Cortex of kidney (tissue), 1 donor: ENCODE data around the gene RBBP6.
A peak's percentile ranks its signal among the peaks of the same experiment; 100 is the strongest.
"Not testable (repeated sequence)": the region's sequence is repeated elsewhere in the genome, so short reads cannot be mapped to it uniquely, and the experiment has no call there.

Experiments used
- DNase-seq: peaks from one replicate; lab custom pipeline; 2025; lab: John Stamatoyannopoulos, UW

Gene RBBP6, protein sequence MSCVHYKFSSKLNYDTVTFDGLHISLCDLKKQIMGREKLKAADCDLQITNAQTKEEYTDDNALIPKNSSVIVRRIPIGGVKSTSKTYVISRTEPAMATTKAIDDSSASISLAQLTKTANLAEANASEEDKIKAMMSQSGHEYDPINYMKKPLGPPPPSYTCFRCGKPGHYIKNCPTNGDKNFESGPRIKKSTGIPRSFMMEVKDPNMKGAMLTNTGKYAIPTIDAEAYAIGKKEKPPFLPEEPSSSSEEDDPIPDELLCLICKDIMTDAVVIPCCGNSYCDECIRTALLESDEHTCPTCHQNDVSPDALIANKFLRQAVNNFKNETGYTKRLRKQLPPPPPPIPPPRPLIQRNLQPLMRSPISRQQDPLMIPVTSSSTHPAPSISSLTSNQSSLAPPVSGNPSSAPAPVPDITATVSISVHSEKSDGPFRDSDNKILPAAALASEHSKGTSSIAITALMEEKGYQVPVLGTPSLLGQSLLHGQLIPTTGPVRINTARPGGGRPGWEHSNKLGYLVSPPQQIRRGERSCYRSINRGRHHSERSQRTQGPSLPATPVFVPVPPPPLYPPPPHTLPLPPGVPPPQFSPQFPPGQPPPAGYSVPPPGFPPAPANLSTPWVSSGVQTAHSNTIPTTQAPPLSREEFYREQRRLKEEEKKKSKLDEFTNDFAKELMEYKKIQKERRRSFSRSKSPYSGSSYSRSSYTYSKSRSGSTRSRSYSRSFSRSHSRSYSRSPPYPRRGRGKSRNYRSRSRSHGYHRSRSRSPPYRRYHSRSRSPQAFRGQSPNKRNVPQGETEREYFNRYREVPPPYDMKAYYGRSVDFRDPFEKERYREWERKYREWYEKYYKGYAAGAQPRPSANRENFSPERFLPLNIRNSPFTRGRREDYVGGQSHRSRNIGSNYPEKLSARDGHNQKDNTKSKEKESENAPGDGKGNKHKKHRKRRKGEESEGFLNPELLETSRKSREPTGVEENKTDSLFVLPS (N-terminal part only)

DNA sequence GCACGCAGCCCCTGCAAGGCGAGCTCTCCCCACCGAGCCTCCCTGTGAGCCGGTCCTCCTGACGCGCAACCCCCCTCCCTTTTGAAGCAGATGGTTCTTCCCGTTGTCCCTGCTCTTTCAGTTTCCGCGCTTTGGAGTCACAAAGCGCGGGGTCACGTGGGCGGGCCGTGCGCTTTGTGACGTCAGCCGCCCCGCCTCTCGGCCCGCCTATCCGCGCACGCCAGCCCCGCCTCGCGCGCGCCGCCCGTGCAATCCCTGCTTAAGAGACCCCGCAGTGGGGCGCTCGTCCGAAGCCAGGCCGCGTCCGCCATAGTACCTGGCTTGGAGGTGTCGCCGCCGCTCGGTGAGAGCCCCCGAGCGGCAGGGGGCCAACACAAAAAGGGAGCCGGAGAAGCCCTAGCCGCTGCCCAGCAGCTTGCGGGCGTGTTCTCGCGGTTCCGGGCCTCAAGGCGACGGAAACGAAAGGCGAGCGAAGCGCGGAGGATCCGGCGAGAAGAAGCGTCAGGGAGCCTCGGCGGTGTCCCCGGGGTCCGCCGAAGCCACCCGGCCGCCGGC is at the start of gene RBBP6:
RBBP6 (plus strand) TSS at position 272 of the 555 bp plus-strand sequence. CDS start 1,061 bp downstream, outside the sequence.
- peak; percentile 36 for DNase-seq

DNA sequence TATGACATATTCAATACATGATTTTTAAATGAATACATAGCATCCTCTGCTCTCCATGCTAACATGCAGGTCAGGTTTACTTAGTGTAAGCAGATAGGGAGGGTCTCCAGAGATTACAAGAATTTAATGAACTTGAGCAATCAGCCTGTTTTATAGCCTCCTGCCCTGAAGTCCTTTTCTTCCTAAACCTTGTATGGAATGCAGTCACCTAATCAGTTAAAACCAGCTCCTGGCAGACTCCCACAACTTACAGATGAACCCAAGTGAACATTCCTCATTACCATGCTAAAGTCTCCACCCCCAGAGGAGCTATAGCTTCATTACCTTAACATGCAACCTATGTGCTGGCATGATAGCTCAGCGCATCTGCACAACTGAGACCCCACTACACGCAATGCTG is 48.5 kb upstream of the RBBP6 start:
- no peak for DNase-seq

DNA sequence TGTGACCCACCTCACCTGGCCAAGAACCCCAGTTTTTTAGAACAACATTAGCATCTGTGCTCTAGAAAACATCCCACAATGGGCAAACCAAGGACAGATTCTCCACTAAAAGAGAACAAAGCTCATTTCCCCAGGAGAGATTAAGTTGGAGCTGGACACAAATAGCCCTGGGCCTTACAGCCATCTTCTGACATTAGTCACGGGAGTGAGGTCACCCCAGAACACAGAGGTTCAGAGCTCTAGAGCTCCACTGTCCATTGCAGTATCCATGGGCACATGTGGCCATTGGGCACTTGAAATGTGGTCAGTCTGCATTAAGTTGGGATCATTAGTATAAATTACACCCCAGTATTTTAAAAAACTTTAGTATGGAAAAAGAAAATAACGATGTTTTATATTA is 47.6 kb upstream of the RBBP6 start:
- DNase-seq, result no peak

DNA sequence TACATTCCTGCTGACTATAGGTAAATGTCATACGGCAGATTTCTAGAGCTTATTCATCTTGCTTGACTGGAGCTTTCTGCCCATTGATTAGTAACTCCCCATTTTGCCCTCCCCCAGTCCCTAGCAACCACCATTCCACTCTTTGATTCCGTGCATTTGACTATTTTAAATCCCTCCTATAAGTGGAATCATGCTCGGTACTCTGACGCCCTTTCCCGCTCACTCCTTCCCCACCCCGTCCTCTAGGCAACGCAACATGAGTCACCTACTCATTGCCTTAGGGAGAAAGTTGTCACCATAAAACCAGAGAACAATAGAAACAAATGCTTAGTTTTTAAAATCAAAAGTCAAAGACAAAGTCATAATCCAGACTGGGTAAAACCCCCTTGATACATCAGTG is 45.5 kb upstream of the RBBP6 start:
- DNase-seq, result no peak

DNA sequence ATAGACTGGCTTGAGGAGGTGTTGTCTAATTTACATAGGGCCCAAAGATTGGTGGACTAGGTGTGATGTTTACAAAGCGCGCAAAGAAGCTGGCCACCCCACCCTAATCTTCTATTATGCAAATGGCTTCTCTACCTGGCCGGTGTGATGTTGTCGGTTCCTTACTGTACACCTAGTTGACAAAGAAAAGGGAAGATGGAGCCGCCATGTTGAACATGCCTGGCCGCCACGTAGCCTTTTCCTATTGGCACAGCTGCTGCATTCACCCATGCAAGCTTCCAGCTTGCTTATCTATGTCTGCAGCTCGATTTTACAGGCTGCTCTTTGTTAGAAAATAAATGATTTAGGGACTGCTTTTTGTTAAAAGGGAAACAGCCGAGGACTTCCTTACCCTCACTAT is 44.2 kb upstream of the RBBP6 start:
- not testable (repeated sequence) for DNase-seq

DNA sequence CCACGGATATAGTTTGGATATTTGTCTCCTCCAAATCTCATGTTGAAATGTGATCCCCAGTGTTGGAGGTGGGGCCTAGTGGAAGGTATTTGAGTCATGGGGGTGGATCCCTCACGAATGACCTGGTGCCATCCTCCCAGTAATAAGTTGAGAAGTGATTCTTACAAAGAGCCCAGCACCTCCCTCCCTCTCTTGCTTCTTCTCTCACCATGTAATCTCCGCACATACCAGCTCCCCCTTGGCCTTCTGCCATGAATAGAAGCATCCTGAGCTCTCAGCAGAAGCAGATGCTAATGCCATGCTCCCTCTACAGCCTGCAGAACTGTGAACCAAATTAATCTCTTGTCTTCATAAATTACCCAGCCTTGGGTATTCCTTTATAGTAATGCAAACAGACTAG is 41.9 kb upstream of the RBBP6 start:
- no peak for DNase-seq

DNA sequence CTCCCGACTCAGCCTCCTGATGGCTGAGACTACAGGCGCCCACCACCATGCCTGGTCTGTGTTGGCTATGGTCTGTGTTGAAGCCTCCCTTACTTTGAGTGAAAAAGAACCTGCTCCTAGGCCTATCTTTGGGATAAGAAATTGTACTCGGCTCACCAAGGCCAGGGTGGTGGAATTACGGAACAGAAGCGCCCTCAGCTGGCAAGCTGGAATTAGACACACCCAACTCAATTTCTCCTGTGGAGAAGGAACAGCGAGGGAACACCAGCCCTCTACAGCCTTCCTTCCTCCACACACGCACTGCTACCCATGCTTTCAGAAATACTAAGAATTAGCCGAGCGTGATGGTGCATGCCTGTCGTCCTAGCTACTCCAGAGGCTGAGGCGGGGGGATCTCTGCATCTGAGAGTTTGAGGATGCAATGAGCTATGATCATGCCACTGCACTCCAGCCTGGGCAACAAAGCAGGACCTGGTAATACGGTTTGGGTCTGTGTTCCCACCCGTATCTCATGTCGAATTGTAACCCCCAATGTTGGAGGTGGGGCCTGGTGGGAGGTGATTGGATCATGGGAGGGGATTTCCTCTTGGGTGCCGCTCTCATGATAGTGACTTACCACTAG is 40.1 kb upstream of the RBBP6 start:
- no peak for DNase-seq

DNA sequence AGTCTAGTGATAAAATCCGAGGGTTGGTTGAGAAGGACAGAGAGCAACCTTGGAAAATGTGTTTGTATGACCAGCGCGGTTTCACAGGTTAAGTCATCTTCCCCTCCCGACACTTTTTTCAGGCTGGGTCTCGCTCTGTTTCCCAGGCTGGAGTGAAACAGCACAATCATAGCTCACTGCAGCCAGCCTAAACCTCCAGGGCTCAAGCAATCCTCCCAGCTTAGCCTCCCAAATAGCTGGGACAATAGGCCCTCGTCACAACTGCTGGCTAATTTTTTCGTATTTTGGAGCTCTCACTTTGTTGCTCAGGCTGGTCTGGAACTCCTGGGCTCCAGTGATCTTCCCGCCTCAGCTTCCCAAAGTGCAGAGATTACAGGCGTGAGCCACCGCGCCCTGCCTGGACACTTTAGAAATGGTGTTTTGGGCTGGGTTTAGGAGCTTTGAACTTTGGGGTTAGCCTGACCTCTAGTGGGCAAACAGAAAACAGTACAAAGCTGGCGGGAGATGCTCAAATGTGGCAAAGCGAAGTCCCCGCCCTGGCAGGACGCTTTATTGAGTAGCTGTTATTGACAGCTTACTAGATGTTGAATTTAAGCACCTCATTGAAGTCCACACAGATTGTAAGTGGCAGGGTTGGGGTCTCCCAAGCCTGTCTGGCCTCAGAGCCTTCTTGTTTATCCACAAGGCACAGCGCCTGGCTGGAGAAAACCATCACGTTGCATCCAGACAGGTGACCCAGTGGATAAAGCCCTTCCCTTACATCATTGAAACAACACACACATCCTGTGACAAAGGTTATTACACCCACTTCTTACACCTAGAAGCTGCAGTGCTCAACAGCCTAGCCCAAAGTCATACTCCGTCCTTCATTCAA is 34.7 kb upstream of the RBBP6 start:
- DNase-seq, result no peak

DNA sequence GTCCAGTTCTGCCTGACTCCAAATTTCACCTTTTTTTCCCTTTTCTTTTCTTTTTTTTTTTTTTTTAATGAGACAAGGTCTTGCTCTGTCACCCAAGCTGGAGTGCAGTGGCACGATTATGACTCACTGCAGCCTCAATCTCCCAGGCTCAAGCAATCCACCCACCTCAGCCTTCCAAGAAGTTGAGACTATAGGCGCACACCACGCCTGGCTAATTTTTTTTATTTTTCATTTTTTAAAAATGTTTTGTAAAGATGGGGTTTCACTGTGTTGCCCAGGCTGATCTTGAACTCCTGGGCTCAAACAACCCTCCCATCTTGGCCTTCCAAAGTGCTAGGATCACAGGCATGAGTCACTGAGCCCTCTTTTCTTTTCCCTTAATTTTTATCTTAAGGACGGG is 33.4 kb upstream of the RBBP6 start:
- no peak for DNase-seq

DNA sequence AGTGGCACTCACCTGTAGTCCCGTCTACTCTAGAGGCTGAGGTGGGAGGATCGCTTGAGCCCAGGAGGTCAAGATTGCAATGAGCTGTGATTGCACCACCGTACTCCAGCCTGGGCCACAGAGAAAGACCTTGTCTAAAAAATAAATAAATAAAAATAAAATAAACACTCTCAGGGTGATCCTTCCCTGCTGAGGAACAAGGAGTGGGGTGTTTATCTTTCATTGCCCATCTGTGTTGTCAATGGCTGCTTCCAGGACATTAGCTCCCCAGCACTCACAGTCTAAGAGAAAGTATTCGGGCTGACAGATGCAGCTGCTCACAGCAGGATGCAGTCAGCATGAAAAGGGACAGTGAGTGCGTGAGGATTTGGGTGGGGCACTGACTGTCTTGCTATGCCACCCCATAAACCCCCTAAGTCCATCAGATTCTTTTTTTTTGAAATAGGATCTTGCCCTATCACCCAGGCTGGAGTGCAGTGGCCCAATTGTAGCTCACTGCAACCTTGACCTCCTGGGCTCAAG is 31.3 kb upstream of the RBBP6 start:
- no peak for DNase-seq

DNA sequence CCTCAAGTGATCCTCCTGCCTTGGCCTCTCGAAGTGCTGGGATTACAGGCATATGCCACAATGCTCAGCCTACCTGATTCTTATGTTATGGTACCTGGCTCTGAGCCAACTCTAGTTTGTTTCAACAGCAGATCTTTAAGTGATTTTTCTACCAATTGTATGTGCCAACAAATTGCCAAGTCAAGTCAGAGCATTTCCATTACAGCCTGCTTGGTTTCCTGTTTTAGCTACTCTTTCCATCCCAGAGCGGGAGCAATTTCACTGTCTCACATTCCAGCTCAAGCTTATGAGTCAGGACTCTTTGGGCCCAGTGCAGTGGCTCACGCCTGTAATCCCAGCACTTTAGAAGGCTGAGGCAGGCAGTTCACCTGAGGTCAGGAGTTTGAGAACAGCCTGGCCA is 30.8 kb upstream of the RBBP6 start:
- DNase-seq, result no peak

DNA sequence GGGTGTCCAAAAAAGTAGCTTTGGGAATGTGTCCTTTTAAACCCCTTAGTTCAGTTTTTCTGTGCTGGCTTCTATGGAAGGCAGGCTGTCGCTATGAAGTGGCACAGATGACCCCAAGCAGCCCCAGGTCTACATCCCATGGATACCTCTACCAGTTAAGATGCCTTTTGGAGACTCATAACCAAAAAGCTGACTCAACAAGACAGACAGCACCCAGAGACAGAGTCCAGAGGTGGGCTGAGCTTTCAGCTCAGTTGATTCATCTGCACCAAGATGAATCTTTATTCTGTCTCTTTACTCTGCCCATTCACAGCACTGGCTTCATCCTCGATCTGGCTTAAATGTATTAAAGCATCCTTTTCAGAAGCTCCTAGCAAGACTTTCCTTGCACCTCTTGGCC is 29.8 kb upstream of the RBBP6 start:
- no peak for DNase-seq

DNA sequence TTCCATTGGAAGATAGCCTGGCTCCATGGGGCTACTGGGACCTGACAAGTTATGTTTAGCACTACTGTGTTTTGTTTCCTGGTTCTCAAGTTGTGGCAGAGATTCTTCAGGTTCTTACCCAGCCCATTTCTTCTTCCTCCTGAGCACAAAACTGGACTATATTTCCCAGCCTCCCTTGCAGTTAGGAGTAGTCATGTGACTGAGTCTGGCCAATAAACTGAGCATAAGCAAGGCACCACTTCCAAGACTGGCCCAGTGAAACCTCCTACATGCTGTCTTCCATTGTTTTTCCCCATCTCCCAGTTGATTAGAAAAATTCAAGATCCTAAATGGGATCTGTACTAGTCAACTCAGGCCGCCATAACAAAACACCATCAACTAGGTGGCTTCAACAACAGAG is 28.2 kb upstream of the RBBP6 start:
- DNase-seq, result no peak

DNA sequence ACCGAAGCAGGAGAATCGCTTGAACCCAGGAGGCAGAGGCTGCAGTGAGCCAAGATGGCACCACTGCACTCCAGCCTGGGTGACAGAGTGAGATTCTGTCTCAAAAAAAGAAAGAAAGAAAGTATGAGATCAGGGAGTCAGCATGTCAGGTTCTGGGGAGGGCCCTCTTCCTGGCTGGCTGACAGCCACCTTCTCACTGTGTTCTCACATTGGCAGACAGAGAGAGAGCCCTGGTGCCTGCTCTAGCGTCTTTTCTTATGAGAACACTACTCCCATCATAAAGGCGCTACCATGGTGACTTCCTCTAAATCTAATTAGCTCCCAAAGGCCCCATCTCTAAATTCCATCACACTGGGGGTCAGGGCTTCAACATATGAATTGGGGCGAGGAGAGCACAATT is 27.6 kb upstream of the RBBP6 start:
- DNase-seq, result no peak

DNA sequence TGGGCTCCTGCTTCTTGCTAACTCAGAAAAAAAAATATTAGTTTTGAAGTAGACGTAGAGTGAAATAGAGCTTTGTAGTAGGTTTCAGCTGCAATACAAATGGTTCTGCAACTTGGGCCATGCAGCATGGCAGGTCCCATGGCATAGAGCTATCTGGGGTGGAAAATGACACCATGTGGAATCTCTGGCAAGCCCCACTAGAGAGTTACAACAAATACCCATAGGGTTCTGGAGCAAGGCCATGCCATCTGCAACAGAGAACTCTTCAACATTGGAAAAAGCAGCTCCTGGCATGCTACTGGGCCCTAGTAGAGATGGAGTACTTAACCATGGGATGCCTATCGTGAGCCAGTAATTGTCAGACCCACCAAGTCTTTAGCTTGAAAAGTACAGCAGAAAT is 25.3 kb upstream of the RBBP6 start:
- DNase-seq, result no peak

DNA sequence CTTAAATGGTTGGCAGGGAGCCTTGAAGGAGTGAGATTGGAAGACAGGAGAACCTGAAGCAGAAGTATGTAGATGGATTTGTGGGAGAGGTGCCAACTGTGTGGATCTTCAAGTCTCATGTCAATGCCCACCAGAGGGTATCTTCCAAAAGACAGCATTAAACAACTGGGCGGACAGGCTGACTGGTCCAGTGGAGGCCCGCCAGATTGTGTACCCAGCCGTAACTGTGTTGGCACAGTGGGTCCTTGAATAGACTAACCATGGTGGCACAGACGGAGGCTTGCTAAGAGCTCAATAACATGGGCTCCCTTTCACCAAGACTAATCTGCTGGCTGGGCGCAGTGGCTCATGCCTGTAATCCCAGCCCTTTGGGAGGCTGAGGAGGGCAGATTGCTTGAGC is 24.2 kb upstream of the RBBP6 start:
- no peak for DNase-seq

DNA sequence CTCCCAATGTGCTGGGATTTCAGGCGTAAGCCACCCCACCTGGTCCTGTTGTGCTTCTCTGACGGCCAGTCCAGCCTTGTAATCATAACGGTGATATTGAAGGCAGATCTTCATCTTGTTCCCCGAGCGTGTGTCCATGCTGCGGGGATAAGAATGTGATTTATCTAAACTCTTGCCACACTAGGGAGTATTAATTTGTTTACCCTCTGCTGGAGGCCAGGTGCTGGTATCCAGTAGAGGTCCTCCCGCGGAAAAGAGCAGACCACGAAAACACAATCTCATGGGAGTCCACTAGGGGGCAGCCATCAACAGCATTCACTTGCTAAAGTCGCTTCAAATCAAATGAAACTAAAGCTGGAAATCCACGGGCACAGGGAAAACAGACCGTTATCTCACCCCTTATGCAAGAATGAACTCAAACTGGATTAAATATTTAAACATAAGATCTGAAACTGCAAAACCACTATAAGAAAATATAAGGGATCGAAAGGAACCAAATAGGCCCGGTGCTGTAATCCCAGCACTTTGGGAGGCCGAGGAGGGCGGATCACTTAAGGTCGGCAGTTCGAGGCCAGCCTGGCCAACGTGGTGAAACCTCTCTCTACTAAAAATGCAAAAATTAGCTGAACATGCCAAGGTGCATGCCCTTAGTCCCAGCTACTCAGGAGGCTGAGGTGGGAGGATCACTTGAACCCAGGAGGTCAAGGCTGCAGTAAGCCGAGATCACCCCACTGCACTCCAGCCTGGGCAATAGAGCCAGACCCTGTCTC is 22.3 kb upstream of the RBBP6 start:
- DNase-seq, result no peak

DNA sequence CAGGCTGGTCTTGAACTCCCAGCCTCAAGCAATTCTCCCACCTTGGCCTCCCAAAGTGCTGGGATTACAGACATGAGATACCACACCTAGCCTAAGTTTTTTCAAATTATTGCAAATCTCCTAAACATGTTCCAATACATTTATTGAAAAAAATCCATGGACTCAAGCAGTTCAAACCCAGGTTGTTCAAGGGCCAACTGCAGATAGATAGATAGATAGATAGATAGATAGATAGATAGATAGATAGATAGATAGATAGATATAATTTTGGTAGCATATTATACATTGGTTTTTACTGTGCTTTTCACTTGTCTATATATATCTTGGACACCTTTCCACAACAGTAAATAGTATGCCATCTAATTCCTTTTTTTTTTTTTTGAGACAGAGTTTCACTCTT is 20.9 kb upstream of the RBBP6 start:
- DNase-seq, result no peak

DNA sequence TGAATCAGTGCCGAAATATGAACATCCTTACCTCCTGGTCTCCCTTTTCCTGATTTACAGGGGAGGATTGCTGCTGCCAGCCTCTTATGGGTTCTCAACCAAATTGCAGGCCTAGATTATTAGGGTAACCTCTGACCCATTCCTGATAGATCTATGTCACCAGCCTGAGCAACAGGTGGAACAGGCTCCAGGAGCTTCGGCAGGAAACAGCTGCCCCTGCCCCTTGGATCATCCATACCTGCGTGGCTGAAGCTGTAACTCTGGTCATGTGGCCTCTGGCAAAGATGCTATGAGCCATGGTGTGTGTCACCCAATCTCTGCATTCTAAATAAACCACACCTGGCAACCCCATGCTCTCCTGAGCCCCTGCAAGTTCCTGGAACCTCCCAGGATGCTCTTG is 18.4 kb upstream of the RBBP6 start:
- DNase-seq, result no peak

DNA sequence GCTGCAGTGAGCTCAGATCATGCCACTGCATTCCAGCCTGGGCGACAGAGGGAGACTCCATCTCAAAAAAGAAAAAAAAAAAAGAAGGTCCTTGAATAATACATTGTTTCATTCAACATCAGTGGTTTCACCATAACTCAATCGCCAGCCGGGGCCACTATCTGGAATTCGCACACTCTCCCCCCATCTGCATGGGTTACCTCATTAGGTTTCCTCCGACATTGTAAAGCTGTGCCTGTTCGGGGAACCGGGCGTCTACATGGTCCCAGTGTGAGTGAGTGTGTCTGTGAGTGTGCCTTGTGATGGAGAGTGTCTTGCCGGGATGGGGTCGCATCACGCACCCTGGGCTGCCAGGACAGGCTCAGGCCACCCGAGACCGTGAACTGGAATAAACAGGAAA is 16.6 kb upstream of the RBBP6 start:
- no peak for DNase-seq
